CD14-positive monocyte (primary cell): ENCODE results near the gene SFT2D2. TPM values are rescaled to one million over a fixed set of nuclear protein-coding genes. Genes with fewer than 3 reads are reported as not detected.
A peak's percentile ranks its signal among the peaks of the same experiment; 100 is the strongest.

ENCODE experiments used
- DNase-seq, 3 donors: peaks; one replicate each; pipeline ENCODE4 v3.0.0-alpha.2; 2011 to 2022
- H2AFZ ChIP-seq: 2 replicates; pipeline ENCODE4 v1.6.0; 2012; ENCODE audit warnings: mild to moderate bottlenecking, low read depth, low read length, inconsistent platforms; ENCODE audit not compliant: insufficient read depth, poor library complexity, severe bottlenecking
- H3K27ac ChIP-seq, 2 donors: 1 replicate in 1 of 2; 2 replicates in 1 of 2; pipeline ENCODE4 v1.5.1; 2012 to 2013; ENCODE audit warnings: low read length in 2 of 2, control low read depth in 1 of 2, inconsistent platforms in 1 of 2, low read depth in 1 of 2, mild to moderate bottlenecking in 1 of 2
- H3K27me3 ChIP-seq, 2 donors: one replicate each; pipeline versions ENCODE4 v1.6.0 to v1.6.1; 2011 to 2013; ENCODE audit warnings: low read length in 2 of 2; ENCODE audit not compliant: control insufficient read depth in 2 of 2, insufficient read depth in 2 of 2
- H3K36me3 ChIP-seq, 2 donors: replicated peaks in 1 of 2; 1 replicate in 1 of 2; 2 replicates in 1 of 2; pipeline versions ENCODE4 v1.5.1 to v1.6.1; 2012 to 2013; ENCODE audit warnings: low read length in 2 of 2, control low read depth in 1 of 2, inconsistent platforms in 1 of 2, mild to moderate bottlenecking in 1 of 2; ENCODE audit not compliant: insufficient read depth in 2 of 2, control insufficient read depth in 1 of 2
- H3K4me1 ChIP-seq, 2 donors: 1 replicate in 1 of 2; 2 replicates in 1 of 2; pipeline versions ENCODE4 v1.5.1 to v1.6.1; 2012 to 2013; ENCODE audit warnings: low read length in 2 of 2, control low read depth in 1 of 2, inconsistent platforms in 1 of 2, mild to moderate bottlenecking in 1 of 2, moderate library complexity in 1 of 2; ENCODE audit not compliant: insufficient read depth in 2 of 2, control insufficient read depth in 1 of 2
- H3K4me2 ChIP-seq: replicated peaks from 2 replicates; pipeline ENCODE3; 2012; ENCODE audit warnings: low read length, moderate library complexity, mild to moderate bottlenecking; ENCODE audit not compliant: poor library complexity, severe bottlenecking; ENCODE audit errors: extremely low read depth
- H3K4me3 ChIP-seq, 3 experiments: fragments of 200-600 bp in 1 of 3; sonication (generic) in 1 of 3; replicated peaks in 1 of 3; 1 replicate in 2 of 3; 2 replicates in 1 of 3; pipeline ENCODE4 v1.5.1; 2011 to 2013; ENCODE audit warnings: low read length in 3 of 3, mild to moderate bottlenecking in 3 of 3, control low read depth in 2 of 3, low read depth in 2 of 3, inconsistent platforms in 1 of 3, moderate library complexity in 1 of 3
- H3K79me2 ChIP-seq: 2 replicates; pipeline ENCODE4 v1.6.0; 2012; ENCODE audit warnings: mild to moderate bottlenecking, control low read depth, inconsistent platforms, low read length, moderate library complexity; ENCODE audit not compliant: insufficient read depth
- H3K9ac ChIP-seq: 2 replicates; pipeline ENCODE4 v1.6.0; 2017; ENCODE audit warnings: low read length, mild to moderate bottlenecking; ENCODE audit not compliant: insufficient read depth, poor library complexity, severe bottlenecking
- H3K9me3 ChIP-seq, 2 donors: replicated peaks in 1 of 2; 1 replicate in 1 of 2; 2 replicates in 1 of 2; pipeline versions ENCODE4 v1.5.1 to v1.6.1; 2012 to 2013; ENCODE audit warnings: low read length in 2 of 2, control low read depth in 1 of 2; ENCODE audit not compliant: control insufficient read depth in 1 of 2, insufficient read depth in 1 of 2
- H4K20me1 ChIP-seq: 2 replicates; pipeline ENCODE4 v1.6.0; 2012; ENCODE audit warnings: mild to moderate bottlenecking, low read length, control low read depth, moderate library complexity; ENCODE audit not compliant: insufficient read depth
- H3K27ac Mint-ChIP-seq, 7 donors: one replicate each; pipeline ENCODE4 v1.8.0; 2020; ENCODE audit warnings: mild to moderate bottlenecking in 7 of 7, mixed read lengths in 7 of 7, moderate library complexity in 6 of 7, inconsistent platforms in 2 of 7
- H3K27me3 Mint-ChIP-seq, 3 donors: one replicate each; pipeline ENCODE4 v1.8.0; 2021 to 2022; ENCODE audit warnings: low read depth in 3 of 3, mild to moderate bottlenecking in 3 of 3, mixed read lengths in 3 of 3, moderate library complexity in 3 of 3, inconsistent platforms in 1 of 3
- H3K36me3 Mint-ChIP-seq, 2 donors: one replicate each; pipeline ENCODE4 v1.8.0; 2020; ENCODE audit warnings: mixed read lengths in 2 of 2, inconsistent platforms in 1 of 2, mild to moderate bottlenecking in 1 of 2
- H3K4me1 Mint-ChIP-seq: one replicate; pipeline ENCODE4 v1.8.0; 2020; ENCODE audit warnings: mild to moderate bottlenecking, mixed read lengths
- H3K4me3 Mint-ChIP-seq, 2 donors: one replicate each; pipeline ENCODE4 v1.8.0; 2020; ENCODE audit warnings: mild to moderate bottlenecking in 2 of 2, mixed read lengths in 2 of 2, moderate library complexity in 1 of 2
- H3K9me3 Mint-ChIP-seq, 7 donors: one replicate each; pipeline ENCODE4 v1.8.0; 2020 to 2022; ENCODE audit warnings: mixed read lengths in 7 of 7, mild to moderate bottlenecking in 6 of 7, moderate library complexity in 6 of 7, inconsistent platforms in 2 of 7
- WGBS: methylation state at CpG from one replicate; pipeline ENCODE4 v1.1.5; 2013; ENCODE audit warnings: missing lambda C conversion rate; ENCODE audit not compliant: insufficient coverage; 5-methylcytosine and 5-hydroxymethylcytosine counted together
- intact Hi-C, 2 donors: fragments of 100-400 bp; cut with micrococcal nuclease; formaldehyde crosslinking; loops; one replicate each; pipeline versions ENCODE4 v1.15.0 to v1.15.1; 2023
- polyA plus RNA-seq, 3 donors: library from polyadenylated mRNA; depleted of rRNA in 1 of 3; unstranded in 2 of 3; stranded (reverse) in 1 of 3; fragments of 300-500 nt in 2 of 3; fragments of >200 nt in 1 of 3; fragmentation: Illumina TruSeq in 2 of 3; gene quantifications; 1 replicate in 2 of 3; 2 replicates in 1 of 3; pipeline ENCODE4 v1.2.3, GENCODE V29; 2012 to 2021
- TF ChIP-seq, protein P1 (sequence below): fragments of 200-600 bp; IDR thresholded peaks from one replicate; pipeline ENCODE4 v1.8.0; 2022; ENCODE audit warnings: antibody characterized with exemption, mild to moderate bottlenecking

SFT2D2 gene
- polyA plus RNA-seq, 3 donors, result 23.7 to 46.6 (median 34.9) TPM

DNA sequence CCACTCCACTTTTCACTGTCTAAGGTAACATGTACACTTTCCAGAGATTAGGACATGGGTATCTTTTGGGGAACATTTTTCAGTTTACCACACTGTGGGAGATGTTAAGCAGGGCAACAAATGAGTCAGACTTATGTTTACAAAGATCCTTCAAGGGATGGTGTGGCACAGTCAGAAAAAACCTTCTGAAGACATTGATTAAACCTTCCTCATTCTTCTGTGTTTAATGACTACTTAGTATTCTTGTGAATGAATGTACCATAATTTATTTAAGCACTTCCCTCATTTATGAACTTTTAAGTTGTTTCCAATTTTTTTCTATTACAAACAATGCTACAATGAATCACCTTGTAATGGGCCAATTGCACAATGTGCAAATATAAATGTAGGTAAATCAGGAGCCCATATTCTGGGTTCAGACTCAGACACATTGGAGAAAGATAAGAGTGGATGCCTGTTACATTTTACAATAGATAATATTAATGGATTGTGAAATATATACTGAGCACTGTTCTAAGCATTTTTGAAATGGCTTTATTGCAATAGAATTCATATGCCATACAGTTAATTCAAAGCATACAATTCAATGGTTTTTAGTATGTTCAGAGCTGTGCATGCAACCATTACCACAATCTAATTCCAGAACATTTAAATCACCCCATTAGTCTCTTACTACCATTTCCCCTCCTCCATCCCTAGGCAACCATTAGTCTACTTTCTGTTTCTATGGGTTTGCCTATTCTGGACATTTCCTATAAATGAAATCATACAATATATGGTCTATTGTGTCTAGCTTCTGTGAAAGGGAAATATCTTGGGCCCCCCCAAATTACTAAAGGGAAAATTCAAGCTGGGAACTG lies 1.9 kb upstream of the SFT2D2 start:
- TF ChIP-seq, protein P1, sequence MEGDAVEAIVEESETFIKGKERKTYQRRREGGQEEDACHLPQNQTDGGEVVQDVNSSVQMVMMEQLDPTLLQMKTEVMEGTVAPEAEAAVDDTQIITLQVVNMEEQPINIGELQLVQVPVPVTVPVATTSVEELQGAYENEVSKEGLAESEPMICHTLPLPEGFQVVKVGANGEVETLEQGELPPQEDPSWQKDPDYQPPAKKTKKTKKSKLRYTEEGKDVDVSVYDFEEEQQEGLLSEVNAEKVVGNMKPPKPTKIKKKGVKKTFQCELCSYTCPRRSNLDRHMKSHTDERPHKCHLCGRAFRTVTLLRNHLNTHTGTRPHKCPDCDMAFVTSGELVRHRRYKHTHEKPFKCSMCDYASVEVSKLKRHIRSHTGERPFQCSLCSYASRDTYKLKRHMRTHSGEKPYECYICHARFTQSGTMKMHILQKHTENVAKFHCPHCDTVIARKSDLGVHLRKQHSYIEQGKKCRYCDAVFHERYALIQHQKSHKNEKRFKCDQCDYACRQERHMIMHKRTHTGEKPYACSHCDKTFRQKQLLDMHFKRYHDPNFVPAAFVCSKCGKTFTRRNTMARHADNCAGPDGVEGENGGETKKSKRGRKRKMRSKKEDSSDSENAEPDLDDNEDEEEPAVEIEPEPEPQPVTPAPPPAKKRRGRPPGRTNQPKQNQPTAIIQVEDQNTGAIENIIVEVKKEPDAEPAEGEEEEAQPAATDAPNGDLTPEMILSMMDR, result no peak

DNA sequence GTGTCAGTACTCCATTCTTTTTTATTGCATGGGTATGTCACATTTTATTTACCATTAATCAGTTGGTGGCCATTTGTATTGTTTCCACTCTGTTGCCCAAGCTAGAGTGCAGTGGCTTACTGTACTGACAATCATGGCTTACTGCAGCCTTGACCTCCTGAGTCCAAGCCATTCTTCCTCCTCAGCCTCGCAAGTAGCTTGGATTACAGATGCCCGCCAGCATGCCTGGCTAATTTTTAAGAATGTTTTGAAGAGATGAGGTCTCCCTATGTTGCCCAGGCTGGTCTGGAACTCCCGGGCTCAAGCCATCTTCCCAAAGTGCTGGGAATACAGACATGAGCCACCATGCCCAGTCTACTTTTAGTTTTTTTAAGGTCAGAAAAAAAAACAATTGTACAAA lies 813 bp upstream of the SFT2D2 start:
- Histone ChIP-seq H3K4me3 (peak overlapping the region in 1 of 3 experiments; percentile 88), H3K27me3 (no peaks in the 10 kb centered on the region), H3K36me3 (peaks cover 6 to 7% of the 10 kb centered on the region in 2 donors), H4K20me1 (peaks cover 29% of the 10 kb centered on the region), H2AFZ (peak overlapping the region; percentile 78), H3K27ac (peak overlapping the region in 1 of 2 donors; percentile 90), H3K4me1 (peaks cover 37 to 41% of the 10 kb centered on the region in 2 donors), H3K4me2 (peak overlapping the region; percentile 90), H3K9me3 (no peaks in the 10 kb centered on the region), H3K79me2 (peaks cover 50% of the 10 kb centered on the region), H3K9ac (no peak overlapping the region)
- Mint-ChIP-seq H3K4me1 (peaks cover 50% of the 10 kb centered on the region), H3K4me3 (peak overlapping the region; percentile 94 to 98), H3K9me3 (peaks cover 0 to 7% (median 0%) of the 10 kb centered on the region in 7 donors), H3K27me3 (peaks cover 0 to 3% (median 3%) of the 10 kb centered on the region in 3 donors), H3K36me3 (peaks cover 7 to 9% of the 10 kb centered on the region in 2 donors), H3K27ac (peak overlapping the region in 5 of 7 donors; percentile 57 to 87 (median 80))
- TF ChIP-seq, protein P1, result no peak
- intact Hi-C loops, result no loop called here
- DNase-seq, result no peak
- WGBS, result 80% methylated on average over 1 of the region's 3 CpGs

More for the DNA sequence above, 1.9 kb upstream of the SFT2D2 start:
- peak overlapping the region in 1 of 7 donors; percentile 23 for H3K27ac Mint-ChIP-seq
- Histone ChIP-seq H3K4me2 (no peak overlapping the region), H3K9ac (no peak overlapping the region), H3K36me3 (no peaks in the 10 kb centered on the region), H3K9me3 (no peaks in the 10 kb centered on the region), H3K79me2 (peaks cover 39% of the 10 kb centered on the region), H4K20me1 (peaks cover 18% of the 10 kb centered on the region), H2AFZ (no peak overlapping the region), H3K27ac (no peak overlapping the region), H3K27me3 (no peaks in the 10 kb centered on the region), H3K4me1 (peaks cover 29 to 33% of the 10 kb centered on the region in 2 donors), H3K4me3 (no peak overlapping the region)
- H3K4me3 Mint-ChIP-seq, result no peak overlapping the region
- peaks cover 0 to 7% (median 0%) of the 10 kb centered on the region in 7 donors for H3K9me3 Mint-ChIP-seq
- DNase-seq, result no peak
- H3K36me3 Mint-ChIP-seq, result no peaks in the 10 kb centered on the region
- peaks cover 39% of the 10 kb centered on the region for H3K4me1 Mint-ChIP-seq
- H3K27me3 Mint-ChIP-seq, result peaks cover 1 to 3% (median 3%) of the 10 kb centered on the region in 3 donors
- intact Hi-C loops, result no loop called here
